ENCODE data around the gene P2RX7.
"Not testable (repeated sequence)": the region's sequence is repeated elsewhere in the genome, so short reads cannot be mapped to it uniquely, and the experiment has no call there.

P2RX7 gene

GRCh38 chr12:121170611-121171260 lies 38.1 kb downstream of the P2RX7 start:
- DNase-seq (ENCODE audit: low read depth), result no peak

- no peak for DNase-seq (ENCODE audit: low read depth)
Measured at GRCh38 chr12:121172145-121172544, 39.5 kb downstream of the P2RX7 start.

DNA sequence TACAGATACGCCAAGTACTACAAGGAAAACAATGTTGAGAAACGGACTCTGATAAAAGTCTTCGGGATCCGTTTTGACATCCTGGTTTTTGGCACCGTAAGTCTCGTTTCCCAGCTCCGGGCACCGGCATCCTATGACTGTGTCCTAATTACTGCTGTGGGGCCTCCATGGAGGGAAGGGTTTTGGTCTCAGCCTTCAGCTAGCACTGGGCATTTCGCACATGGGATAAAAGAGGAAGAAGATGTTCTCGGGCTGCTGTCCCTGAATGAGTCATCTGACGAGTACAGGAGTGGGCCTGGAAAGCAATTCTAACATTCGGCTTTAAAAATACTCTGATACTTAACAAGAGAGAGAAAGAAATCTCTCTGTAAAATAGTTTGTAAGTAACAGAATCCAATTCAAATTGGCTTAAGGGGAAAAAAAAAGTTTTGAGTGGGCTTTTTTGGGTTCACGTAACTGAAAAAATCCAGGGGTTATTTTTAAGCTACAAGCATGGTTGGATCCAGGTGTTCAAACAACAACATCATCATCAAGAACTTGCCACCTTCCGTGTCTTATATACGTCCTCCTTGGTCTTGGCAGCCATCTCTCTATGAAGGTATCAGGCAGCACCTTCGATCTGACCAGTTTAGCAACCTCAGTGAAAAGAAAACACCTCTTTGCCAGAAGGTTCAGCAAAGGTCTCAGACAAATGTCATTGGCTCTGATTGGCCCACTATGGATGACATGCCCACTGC lies 42.9 kb downstream of the P2RX7 start:
- DNase-seq (ENCODE audit: low read depth), result no peak

DNA sequence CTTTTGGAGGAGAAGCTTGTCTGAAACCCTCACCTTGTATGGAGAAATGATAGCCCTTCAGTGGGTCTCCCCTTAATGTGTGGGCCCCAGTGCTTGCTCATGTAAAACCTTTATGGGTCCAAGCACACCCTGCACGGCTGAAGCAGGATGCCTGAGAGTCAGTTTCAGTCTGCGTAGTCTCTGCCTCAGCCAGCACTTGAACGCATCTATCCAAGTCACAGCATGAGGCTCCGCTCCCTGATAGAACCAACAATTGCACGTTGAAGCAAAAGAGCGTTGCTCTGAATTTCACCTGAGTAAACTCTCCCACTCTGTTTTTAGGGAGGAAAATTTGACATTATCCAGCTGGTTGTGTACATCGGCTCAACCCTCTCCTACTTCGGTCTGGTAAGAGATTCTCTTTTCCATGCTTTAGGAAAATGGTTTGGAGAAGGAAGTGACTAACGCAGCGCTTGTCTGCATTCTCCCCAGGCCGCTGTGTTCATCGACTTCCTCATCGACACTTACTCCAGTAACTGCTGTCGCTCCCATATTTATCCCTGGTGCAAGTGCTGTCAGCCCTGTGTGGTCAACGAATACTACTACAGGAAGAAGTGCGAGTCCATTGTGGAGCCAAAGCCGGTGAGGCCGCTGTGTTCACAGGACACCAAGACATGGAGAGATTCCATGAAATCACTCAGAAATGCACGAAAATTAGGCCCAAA lies 44.3 kb downstream of the P2RX7 start:
- DNase-seq (ENCODE audit: low read depth), result no peak

- DNase-seq (ENCODE audit: low read depth), result no peak
Measured at GRCh38 chr12:121181181-121181580, 48.5 kb downstream of the P2RX7 start.

- DNase-seq (ENCODE audit: low read depth), result no peak
Measured at GRCh38 chr12:121182222-121182893, 49.7 kb downstream of the P2RX7 start.

DNA sequence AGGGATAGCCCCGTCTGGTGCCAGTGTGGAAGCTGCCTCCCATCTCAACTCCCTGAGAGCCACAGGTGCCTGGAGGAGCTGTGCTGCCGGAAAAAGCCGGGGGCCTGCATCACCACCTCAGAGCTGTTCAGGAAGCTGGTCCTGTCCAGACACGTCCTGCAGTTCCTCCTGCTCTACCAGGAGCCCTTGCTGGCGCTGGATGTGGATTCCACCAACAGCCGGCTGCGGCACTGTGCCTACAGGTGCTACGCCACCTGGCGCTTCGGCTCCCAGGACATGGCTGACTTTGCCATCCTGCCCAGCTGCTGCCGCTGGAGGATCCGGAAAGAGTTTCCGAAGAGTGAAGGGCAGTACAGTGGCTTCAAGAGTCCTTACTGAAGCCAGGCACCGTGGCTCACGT lies 51.7 kb downstream of the P2RX7 start:
- no peak for DNase-seq (ENCODE audit: low read depth)

GRCh38 chr12:121184984-121185889 lies 52.6 kb downstream of the P2RX7 start:
- no peak for DNase-seq (ENCODE audit: low read depth)

DNA sequence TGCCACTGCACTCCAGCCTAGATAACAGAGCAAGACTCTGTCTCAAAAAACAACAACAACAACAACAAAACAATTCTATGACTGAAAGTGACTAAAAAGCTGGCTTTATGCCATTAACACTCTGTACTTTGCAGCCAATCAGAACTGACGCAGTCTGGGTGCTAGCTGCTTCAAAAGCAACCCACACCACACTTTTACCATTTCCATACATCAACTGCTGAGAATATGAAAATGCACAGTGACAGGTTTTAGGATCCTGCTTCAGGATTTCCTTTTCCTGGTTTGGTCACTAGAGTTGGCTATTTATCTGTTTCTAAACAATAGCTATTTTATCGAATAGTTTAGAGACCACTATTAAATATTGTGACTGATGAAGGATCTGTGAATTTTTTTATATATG lies 54.1 kb downstream of the P2RX7 start:
- DNase-seq (ENCODE audit: low read depth), result no peak

GRCh38 chr12:121187501-121187900 lies 54.8 kb downstream of the P2RX7 start:
- DNase-seq (ENCODE audit: low read depth), result no peak

DNA sequence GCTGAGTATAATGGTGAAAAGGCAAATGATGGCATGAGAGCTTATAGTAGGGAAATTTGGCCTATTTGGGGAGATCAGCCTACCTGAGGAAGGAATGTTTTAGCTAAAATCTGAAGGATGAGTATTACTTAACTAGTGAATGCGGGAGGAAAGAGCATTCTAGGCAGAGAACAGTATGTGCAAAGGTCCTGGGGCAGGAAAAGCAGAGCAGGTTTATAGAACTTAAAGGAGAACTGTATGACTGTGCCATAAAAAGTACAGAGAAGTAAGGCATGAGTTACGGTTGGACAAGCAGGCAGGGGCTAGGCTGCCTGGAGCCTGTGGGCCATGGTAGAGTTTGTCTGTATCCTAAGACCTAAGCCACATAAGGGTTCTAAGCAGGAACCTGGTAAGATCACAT lies 55.6 kb downstream of the P2RX7 start:
- DNase-seq (ENCODE audit: low read depth), result no peak

DNA sequence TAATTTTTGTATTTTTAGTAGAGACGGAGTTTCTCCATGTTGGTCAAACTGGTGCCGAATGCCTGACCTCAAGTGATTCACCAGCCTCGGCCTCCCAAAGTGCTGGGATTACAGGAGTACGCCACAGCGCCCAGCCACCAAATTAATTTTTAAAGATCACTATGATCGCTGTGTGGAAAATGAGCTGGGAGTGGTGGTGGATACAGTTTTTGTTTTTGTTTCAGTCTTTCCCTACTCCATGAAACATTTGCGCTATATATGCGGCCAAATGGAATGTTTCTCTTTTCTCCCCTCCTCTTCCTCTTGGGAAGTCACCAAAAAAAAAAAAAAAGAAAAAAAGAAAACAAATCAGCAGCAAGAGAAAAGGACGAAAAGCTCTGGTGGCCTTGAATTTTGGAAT lies 56.5 kb downstream of the P2RX7 start:
- no peak for DNase-seq (ENCODE audit: low read depth)

DNA sequence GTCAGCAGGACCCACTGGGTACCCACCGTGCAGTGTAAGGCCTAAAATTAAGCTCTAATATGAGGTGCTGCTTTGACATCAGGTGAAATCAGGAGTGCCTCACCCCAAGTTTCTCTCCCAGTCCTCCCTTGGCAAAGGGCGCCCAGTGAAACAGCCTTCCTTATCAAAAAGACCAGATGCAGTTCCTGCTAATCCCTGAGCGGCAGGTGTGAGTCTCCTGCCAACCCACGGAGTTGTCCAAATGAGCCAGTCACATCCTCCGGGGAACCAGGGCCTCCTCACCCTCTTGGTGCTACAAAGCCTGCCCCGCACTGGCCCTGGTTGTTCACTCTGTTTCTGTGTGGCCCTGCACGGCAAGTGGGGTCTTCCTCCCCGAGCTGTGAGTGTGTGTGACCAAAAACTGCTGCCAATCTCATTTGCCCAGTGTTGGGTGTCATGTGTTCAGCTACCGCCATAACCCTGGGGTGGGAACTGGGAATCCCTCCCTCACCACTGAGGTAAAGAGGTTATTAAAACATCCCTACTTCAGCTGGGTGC lies 57.0 kb downstream of the P2RX7 start:
- no peak for DNase-seq (ENCODE audit: low read depth)

GRCh38 chr12:121190523-121191031 lies 57.9 kb downstream of the P2RX7 start:
- no peak for DNase-seq (ENCODE audit: low read depth)

DNA sequence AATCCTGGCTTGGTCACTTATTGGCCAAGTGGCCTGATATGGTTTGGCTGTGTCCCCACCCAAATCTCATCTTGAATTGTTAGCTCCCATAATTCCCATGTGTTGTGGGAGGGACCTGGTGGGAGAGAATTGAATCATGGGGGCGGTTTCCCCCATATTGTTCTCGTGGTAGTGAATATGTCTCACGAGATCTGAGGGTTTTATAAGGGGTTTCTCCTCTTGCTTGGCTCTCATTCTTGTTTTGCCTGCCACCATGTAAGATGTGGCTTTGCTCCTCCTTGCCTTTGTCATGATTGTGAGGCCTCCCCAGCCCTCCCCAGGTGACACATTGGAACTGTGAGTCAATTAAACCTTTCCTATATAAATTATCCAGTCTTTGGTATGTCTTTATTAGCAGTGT lies 58.5 kb downstream of the P2RX7 start:
- DNase-seq (ENCODE audit: low read depth), result no peak

- no peak for DNase-seq (ENCODE audit: low read depth)
Measured at GRCh38 chr12:121196902-121197301, 64.2 kb downstream of the P2RX7 start.

DNA sequence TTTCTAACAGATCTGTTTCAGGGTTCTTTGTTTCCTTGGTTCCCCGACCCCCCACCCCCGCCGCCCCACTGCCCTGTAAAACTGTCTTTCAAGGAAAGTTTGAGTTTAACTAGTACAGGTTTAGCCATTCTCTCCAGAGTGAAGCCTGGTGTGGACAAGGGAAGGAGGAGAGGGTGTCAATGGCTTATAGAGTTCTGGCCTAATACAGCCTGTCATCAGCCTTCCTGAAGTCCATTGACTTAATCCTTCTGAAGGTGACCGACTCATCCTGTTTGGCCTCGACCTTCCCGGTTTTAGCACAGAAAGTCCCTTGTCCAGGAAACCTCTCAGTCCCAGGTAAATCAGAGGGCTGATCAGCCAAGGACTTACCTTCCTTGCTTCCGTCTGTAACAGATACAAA lies 66.3 kb downstream of the P2RX7 start:
- DNase-seq (ENCODE audit: low read depth), result no peak

DNA sequence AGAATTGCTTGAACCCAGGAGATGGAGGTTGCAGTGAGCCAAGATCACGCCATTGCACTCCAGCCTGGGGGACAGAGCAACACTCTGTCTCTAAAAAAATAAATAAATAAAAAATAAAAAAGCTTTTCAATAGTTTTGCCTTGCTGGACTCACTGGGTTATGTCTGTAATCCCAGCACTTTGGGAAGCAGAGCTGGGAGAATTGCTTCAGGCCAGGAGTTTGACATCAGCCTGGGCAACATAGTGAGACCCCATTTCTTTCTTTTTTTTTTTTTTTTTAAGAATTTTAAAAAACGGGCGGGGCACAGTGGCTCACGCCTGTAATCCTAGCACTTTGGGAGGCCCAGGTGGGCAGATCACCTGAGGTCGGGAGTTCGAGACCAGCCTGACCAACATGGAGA lies 68.5 kb downstream of the P2RX7 start:
- DNase-seq (ENCODE audit: low read depth), result not testable (repeated sequence)

DNA sequence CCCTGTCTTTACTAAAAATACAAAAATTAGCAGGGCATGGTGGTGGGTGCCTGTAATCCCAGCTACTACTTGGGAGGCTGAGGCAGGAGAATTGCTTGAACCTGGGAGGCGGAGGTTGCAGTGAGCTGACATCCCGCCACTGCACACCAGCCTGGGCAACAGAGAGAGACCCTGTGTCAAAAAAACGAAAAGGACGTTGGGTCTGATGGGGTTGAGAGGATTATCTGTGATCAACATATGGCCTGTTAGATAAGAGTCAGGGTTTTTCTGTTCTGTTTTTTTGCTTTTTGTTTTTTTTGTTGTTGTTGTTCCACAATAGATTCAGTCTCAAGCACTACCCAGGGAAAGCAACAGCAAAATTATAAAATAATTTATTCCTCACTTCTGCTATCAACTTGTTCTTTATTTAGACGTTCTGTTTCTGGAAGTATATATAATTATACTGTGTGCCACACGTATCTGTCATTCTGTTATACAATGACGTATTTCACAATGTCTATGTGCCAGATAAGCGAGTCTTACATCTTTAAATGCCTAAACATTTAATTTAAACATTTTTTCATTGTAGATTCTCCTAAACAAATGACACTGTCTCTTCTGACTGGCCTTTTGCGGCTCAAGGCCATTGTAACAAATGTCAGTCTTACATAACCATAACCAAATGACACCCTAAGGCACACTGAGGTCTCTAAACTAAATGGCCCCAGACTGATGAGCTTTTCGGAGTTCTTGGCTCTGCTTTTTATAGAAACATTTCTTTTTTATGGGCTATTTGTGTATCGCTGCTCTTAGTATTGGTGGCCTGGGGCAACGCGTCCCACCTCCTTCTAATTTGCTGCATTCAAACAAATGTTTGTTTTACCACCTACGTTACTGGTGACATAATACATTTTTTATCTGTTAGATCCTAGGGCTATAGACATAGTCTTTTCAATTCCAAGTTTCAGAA lies 70.0 kb downstream of the P2RX7 start:
- no peak for DNase-seq (ENCODE audit: low read depth)

DNA sequence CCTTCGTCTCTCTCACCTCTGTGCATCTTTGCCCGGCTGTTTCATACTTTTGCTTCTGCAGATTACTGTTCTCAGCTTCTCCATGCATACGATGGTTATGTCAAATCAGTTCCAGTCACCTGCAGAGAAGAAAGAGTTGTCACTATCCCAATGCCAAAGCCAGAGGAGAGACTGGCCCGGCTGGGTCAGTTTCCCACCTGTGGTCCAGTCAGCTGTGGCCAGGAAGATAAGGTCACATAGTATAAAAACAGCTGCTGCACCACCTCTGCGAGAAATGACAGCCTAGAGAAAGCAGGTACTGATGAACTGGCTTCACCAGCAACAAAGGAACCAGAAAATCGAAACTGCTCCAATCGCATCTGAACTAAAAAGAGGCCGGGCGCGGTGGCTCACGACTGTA lies 70.8 kb downstream of the P2RX7 start:
- DNase-seq (ENCODE audit: low read depth), result no peak

All from stimulated activated CD8-positive, alpha-beta memory T cell treated with anti-CD3 and anti-CD28 coated beads, Interleukin-4, amount 100 ng/mL, for 24 hours (primary cell).